Activated naive CD8-positive, alpha-beta T cell treated with anti-CD3 and anti-CD28 coated beads, Interleukin-2, amount 50 U/mL, for 24 hours (primary cell): ENCODE measurements around the gene SUPT20HL2.

Experiments
- ATAC-seq: fragments of 150-1000 bp; cut with Tn5 transposase; one replicate; pipeline ENCODE4 v1.10.0; 2021
- DNase-seq: peaks from one replicate; pipeline ENCODE4 v3.0.0; 2021
- H3K27ac Mint-ChIP-seq: one replicate; pipeline ENCODE4 v1.8.0; 2021; ENCODE audit warnings: mild to moderate bottlenecking, mixed read lengths
- H3K27me3 Mint-ChIP-seq: one replicate; pipeline ENCODE4 v1.8.0; 2021; ENCODE audit warnings: mixed read lengths
- H3K36me3 Mint-ChIP-seq: one replicate; pipeline ENCODE4 v1.8.0; 2021; ENCODE audit warnings: low read depth, mixed read lengths
- H3K4me1 Mint-ChIP-seq: one replicate; pipeline ENCODE4 v1.8.0; 2021; ENCODE audit warnings: mixed read lengths
- H3K4me3 Mint-ChIP-seq: one replicate; pipeline ENCODE4 v1.8.0; 2021; ENCODE audit warnings: mild to moderate bottlenecking, moderate library complexity, mixed read lengths
- H3K9me3 Mint-ChIP-seq: one replicate; pipeline ENCODE4 v1.8.0; 2021; ENCODE audit warnings: mixed read lengths

Gene SUPT20HL2

DNA sequence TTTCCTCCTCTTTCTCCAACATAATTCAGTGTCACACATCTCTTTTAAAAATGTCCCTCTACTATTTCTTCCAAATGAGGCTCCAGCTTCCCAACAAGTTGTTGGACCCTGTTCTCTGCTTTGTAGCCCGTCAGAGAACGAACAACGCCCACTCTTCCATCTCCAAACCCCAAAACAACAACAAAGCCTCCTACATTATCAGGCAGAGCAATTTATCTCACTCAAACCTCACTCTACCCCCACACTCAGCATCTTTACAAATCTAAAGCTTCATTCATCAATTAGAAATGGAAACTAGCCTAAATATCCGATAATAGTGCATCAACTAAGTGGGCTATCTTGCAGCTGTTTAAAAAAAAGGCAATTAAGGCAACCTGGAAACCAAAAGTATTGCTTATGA is 20.5 kb downstream of the SUPT20HL2 start:
- Mint-ChIP-seq H3K27ac (no peak overlapping the region), H3K9me3 (no peaks in the 10 kb centered on the region), H3K4me1 (no peaks in the 10 kb centered on the region), H3K36me3 (no peaks in the 10 kb centered on the region), H3K27me3 (no peaks in the 10 kb centered on the region), H3K4me3 (no peak overlapping the region)
- ATAC-seq (no peak), DNase-seq (no peak)

- no peak overlapping the region for H3K4me3 Mint-ChIP-seq
- no peaks in the 10 kb centered on the region for H3K27me3 Mint-ChIP-seq
- H3K4me1 Mint-ChIP-seq = no peaks in the 10 kb centered on the region
- no peak overlapping the region for H3K27ac Mint-ChIP-seq
- DNase-seq (no peak), ATAC-seq (no peak)
- H3K9me3 Mint-ChIP-seq = no peaks in the 10 kb centered on the region
- no peaks in the 10 kb centered on the region for H3K36me3 Mint-ChIP-seq
Measured at GRCh38 chrX:24292353-24292752, 21.5 kb downstream of the SUPT20HL2 start.

DNA sequence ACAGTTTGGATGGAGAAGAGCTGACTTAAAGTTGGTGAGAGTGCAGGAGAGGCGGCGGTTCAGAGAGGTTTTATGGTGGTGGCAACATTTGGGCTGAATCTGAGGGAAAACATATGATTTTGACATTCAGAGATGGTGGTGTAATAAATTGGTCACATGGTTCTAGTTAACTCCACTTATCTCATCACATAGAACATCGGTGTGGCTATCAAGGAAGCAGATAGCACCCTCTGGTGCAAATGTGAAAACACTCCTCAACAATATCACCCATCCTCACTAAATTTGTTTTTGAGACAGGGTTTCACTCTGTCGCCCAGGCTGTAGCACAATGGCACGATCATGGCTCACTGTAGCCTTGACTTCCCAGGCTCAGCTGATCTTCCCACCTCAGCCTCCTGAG is 28.8 kb downstream of the SUPT20HL2 start:
- Mint-ChIP-seq H3K36me3 (no peaks in the 10 kb centered on the region), H3K27me3 (peaks cover 7% of the 10 kb centered on the region), H3K4me3 (no peak overlapping the region), H3K27ac (no peak overlapping the region), H3K9me3 (no peaks in the 10 kb centered on the region), H3K4me1 (peaks cover 4% of the 10 kb centered on the region)
- no peak for ATAC-seq
- no peak for DNase-seq

DNA sequence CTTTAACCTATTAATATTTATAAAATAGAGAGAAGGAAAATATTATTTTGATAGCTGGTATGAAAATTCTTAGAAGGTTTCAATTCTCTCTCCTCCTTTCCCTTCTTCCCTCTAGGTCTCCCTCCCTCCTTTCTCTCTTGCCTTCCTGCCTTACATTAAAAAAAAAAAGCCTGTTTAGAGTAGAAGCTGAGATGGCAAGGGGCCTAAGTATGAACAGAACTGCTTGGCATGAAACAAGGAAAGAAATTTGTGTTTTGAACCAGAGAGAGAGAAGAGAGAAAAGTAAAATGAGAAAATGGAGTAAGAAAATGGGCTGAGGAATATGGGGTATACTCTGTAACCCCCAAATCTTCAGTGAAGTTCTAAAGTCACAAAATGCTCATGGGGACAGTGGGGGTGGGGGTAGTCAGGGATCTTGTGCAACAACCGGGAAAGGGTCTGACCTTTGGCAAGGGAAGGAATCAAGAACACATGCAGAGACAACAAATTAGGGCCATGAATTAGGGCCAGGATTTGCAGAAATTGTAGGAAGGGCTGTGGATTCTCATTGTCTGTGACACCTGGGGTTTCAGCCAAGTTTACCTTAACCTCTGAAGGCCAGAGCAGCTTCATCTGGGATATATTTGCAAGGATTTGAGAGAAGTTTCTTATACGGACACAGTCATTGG is 30.6 kb downstream of the SUPT20HL2 start:
- H3K4me1 Mint-ChIP-seq = peaks cover 4% of the 10 kb centered on the region
- no peaks in the 10 kb centered on the region for H3K36me3 Mint-ChIP-seq
- DNase-seq = no peak
- H3K27ac Mint-ChIP-seq = no peak overlapping the region
- ATAC-seq = no peak
- peaks cover 7% of the 10 kb centered on the region for H3K27me3 Mint-ChIP-seq
- no peaks in the 10 kb centered on the region for H3K9me3 Mint-ChIP-seq
- H3K4me3 Mint-ChIP-seq = no peak overlapping the region

DNA sequence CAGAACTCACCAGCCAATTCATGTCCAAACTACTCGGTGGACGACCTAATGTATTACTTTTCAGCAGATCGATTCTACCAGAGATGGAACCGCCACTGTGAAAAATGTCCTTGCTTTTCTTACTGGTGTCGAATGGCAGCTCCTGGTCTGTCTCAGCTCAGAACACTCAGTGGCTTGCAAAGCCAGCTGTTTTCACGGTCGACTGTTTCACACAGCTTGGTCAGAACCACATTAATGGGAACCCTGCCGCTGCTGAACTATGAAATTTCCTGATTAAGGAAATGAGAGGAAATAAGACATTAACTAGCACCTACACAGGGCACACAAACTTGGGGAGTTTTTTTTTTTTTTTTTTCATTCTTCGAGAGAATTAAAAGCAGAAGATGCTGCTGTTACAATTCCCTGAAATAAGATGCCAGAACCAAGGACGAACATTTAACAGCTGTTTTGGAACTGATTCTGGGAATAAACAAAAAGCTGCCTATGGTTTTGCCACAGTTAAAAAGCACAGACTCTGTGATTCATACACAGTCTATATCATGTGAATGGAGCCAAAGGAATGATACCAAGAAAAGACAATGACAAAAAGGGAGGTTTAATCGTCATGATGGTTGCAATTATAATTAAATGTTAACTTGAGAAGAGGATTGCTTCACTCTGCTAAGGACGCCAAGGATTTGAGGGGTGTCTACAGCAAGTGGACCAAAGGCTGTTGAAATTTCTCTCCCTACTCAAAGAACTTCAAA is 31.3 kb downstream of the SUPT20HL2 start:
- Mint-ChIP-seq H3K27me3 (peaks cover 7% of the 10 kb centered on the region), H3K4me1 (peaks cover 4% of the 10 kb centered on the region), H3K4me3 (no peak overlapping the region), H3K36me3 (no peaks in the 10 kb centered on the region), H3K9me3 (no peaks in the 10 kb centered on the region), H3K27ac (no peak overlapping the region)
- no peak for DNase-seq
- ATAC-seq = no peak

DNA sequence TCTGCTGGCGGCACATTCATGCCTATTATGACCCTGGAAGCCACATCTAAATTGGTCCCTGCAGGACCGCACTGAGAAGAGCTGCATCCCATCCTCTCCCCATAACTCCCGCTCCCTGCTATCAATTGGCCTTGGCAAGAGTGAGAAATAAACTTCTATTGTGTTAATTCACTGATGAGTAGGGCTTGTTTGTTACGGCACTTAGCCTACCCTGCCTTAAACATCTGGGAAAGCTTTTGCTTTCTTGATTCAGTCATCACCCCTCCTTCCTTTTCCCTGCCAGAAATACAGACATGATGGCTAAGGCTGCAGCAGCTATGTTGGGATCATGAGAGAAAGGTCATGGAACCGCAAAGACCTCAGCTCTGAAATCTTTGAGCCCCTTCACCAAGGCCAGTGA is 36.5 kb downstream of the SUPT20HL2 start:
- Mint-ChIP-seq H3K27ac (no peak overlapping the region), H3K27me3 (peaks cover 8% of the 10 kb centered on the region), H3K36me3 (no peaks in the 10 kb centered on the region), H3K9me3 (no peaks in the 10 kb centered on the region), H3K4me3 (no peak overlapping the region), H3K4me1 (peaks cover 2% of the 10 kb centered on the region)
- no peak for ATAC-seq
- DNase-seq = no peak

DNA sequence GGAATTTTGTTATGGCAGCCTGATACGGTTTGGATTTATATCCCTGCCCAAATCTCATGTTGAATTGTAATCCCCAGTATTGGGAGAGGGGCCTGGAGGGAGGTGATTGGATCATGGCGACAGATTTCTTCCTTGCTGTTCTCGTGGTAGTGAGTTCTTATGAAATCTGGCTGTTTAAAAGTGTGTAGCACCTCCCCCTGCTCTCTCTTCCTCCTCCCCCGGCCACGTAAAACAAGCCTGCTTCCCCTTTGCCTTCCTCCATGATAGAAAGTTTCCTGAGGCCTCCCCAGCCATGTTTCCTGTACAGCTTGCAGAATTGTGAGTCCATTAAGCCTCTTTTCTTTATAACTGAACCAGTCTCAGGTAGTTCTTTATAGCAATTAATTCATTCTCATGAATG is 37.9 kb downstream of the SUPT20HL2 start:
- DNase-seq (no peak), ATAC-seq (no peak)
- peaks cover 2% of the 10 kb centered on the region for H3K36me3 Mint-ChIP-seq
- H3K9me3 Mint-ChIP-seq = peaks cover 1% of the 10 kb centered on the region
- H3K27me3 Mint-ChIP-seq = peaks cover 9% of the 10 kb centered on the region
- no peaks in the 10 kb centered on the region for H3K4me1 Mint-ChIP-seq
- no peak overlapping the region for H3K4me3 Mint-ChIP-seq
- H3K27ac Mint-ChIP-seq = no peak overlapping the region

- DNase-seq (no peak), ATAC-seq (no peak)
- no peak overlapping the region for H3K4me3 Mint-ChIP-seq
- H3K36me3 Mint-ChIP-seq = peaks cover 2% of the 10 kb centered on the region
- peaks cover 5% of the 10 kb centered on the region for H3K27me3 Mint-ChIP-seq
- no peak overlapping the region for H3K27ac Mint-ChIP-seq
- H3K4me1 Mint-ChIP-seq = peaks cover 3% of the 10 kb centered on the region
- H3K9me3 Mint-ChIP-seq = peaks cover 3% of the 10 kb centered on the region
Measured at GRCh38 chrX:24271262-24271661, 42.6 kb downstream of the SUPT20HL2 start.

DNA sequence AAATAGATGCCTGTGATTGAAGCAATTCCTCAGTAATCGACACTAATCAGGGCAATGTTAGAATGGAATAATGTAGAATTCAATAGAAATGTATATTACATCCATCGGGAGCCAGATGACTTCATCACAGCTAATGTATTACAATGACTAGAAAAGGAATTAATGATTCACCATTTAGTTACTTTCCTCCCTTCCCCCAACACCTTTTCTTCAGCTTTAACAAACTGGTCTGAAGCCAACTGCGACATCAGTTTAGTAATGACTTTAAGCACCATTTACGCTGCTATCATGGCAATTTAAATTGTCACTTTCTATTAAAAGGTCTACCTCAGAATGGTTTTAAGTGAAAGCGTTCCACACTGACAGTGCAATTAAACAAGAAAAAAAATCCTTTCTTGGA is 45.1 kb downstream of the SUPT20HL2 start:
- Mint-ChIP-seq H3K27me3 (peaks cover 7% of the 10 kb centered on the region), H3K9me3 (peaks cover 3% of the 10 kb centered on the region), H3K27ac (no peak overlapping the region), H3K4me3 (no peak overlapping the region), H3K36me3 (peaks cover 2% of the 10 kb centered on the region), H3K4me1 (peaks cover 7% of the 10 kb centered on the region)
- ATAC-seq (no peak), DNase-seq (no peak)

DNA sequence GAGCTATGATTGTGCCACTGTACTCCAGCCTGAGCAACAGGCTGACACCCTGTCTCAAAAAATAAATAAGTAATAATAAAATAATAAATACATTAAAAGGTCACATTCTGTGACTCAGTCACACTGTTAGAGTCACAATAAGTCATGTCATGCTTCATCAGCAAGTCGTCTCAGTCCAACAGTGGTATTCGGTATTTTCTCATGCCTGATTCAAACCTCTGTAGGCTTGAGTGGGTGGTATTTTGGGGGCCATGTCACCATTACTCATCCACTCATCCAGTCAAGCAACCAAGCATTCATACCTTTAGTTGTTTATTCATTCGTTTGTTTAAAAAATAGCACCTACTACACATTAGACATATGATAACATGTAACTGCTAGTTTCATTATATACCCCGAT is 46.9 kb downstream of the SUPT20HL2 start:
- H3K36me3 Mint-ChIP-seq = peaks cover 2% of the 10 kb centered on the region
- ATAC-seq = no peak
- DNase-seq = no peak
- H3K27ac Mint-ChIP-seq = no peak overlapping the region
- peaks cover 3% of the 10 kb centered on the region for H3K27me3 Mint-ChIP-seq
- H3K4me1 Mint-ChIP-seq = peaks cover 11% of the 10 kb centered on the region
- no peak overlapping the region for H3K4me3 Mint-ChIP-seq
- peaks cover 3% of the 10 kb centered on the region for H3K9me3 Mint-ChIP-seq

DNA sequence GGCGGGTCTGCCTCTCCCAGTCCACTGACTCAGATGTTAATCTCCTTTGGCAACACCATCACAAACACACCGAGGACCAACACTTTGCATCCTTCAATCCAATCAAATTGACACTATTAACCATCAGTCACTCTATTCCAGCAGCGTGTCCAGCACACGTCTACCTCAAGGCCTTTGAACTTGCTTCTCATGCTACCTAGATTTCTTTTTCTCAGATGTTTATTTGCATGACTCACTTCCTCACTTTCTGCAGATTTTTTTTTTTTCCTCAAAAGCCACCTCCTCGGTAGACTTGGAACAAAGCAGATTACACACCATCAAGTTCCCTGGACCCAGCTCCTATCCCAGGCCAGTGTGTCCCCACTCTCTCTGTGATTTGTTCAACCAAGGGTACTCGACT is 49.5 kb downstream of the SUPT20HL2 start:
- H3K27ac Mint-ChIP-seq = no peak overlapping the region

DNA sequence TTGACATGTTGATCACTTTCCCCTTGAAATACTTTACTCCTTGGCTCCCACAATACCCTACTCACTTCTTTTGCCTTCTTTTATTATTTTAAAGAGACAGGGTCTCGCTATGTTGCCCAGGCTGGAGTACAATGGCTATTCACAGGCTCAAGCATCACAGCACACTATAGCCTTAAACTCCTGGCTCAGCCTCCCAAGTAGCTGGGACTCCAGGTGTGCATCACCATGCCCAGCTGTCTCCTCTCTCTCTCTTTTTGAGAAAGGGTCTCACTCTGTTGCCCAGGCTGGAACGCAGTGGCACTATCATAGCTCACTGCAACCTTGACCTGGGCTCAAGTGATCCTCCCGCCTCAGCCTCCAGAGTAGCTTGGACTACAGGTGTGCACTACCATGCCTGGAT is 51.6 kb downstream of the SUPT20HL2 start:
- H3K36me3 Mint-ChIP-seq = no peaks in the 10 kb centered on the region
- ATAC-seq (no peak), DNase-seq (no peak)
- no peak overlapping the region for H3K4me3 Mint-ChIP-seq
- H3K9me3 Mint-ChIP-seq = no peaks in the 10 kb centered on the region
- H3K4me1 Mint-ChIP-seq = peaks cover 20% of the 10 kb centered on the region
- peaks cover 2% of the 10 kb centered on the region for H3K27me3 Mint-ChIP-seq
- H3K27ac Mint-ChIP-seq = no peak overlapping the region

More for the DNA sequence above, 49.5 kb downstream of the SUPT20HL2 start:
- Mint-ChIP-seq H3K27me3 (peaks cover 2% of the 10 kb centered on the region), H3K36me3 (no peaks in the 10 kb centered on the region), H3K4me3 (no peak overlapping the region), H3K4me1 (peaks cover 23% of the 10 kb centered on the region), H3K9me3 (no peaks in the 10 kb centered on the region)
- DNase-seq = no peak
- no peak for ATAC-seq
